ENCODE data around the gene MDFIC.

Gene MDFIC

GRCh38 chr7:114936471-114936870 lies 14.6 kb downstream of the MDFIC start:
- no peaks in the 10 kb centered on the region for H3K9me2 ChIP-seq (replicated peaks; ENCODE audit: low read depth, low read length)
- no peaks in the 10 kb centered on the region for H3K27me3 ChIP-seq (ENCODE audit: insufficient read depth, low read length, poor library complexity, severe bottlenecking)
- H3K9ac ChIP-seq (ENCODE audit: low read depth, low read length, poor library complexity, severe bottlenecking) = no peak overlapping the region
- no peak overlapping the region for H3K4me2 ChIP-seq (ENCODE audit: low read depth, low read length, poor library complexity, severe bottlenecking)
- H3K79me2 ChIP-seq (ENCODE audit: insufficient read depth, low read length) = no peaks in the 10 kb centered on the region
- H4K20me1 ChIP-seq (ENCODE audit: insufficient read depth, low read length, poor library complexity, severe bottlenecking) = no peaks in the 10 kb centered on the region
- H2AFZ ChIP-seq (ENCODE audit: low read length) = no peak overlapping the region
- H3K9me3 ChIP-seq (ENCODE audit: insufficient read depth, low read depth, low read length) = no peaks in the 10 kb centered on the region
- no peaks in the 10 kb centered on the region for H3F3A ChIP-seq (ENCODE audit: low read depth)
- H3K36me3 ChIP-seq (ENCODE audit: insufficient read depth, low read length) = no peaks in the 10 kb centered on the region
- TF ChIP-seq CTCF (conservative IDR thresholded peaks at IDR 0.05; ENCODE audit: low read length) = no peak
- no peak for TF ChIP-seq EZH2phosphoT487 (IDR thresholded peaks at IDR 0.05; ENCODE audit: borderline replicate concordance)
- no peaks in the 10 kb centered on the region for H3K4me1 ChIP-seq (ENCODE audit: insufficient read depth, low read length, poor library complexity, severe bottlenecking)
- no peak overlapping the region for H3K4me3 ChIP-seq (ENCODE audit: low read length, poor library complexity, severe bottlenecking)

DNA sequence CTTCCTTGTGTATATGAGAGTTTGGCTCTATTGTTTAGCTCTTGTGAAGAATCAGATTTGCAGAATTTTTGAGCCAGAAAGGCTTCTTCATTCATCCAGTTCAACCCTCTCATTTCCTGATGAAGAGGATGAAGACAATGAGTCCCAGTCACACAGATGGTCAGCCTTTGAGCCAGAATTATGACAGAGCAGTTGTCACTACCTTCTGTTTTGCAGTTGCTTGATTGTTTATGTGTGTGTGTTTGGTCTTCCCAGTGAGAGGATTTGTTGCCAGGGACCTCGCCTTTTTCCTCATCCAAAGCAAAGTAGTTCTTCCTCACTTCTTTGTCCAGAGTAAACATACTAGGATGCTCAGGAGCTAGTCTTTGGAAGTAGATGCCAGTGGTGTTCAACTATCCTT lies 15.6 kb downstream of the MDFIC start:
- H3K4me3 ChIP-seq (ENCODE audit: low read length, poor library complexity, severe bottlenecking) = no peak overlapping the region
- H3K4me2 ChIP-seq (ENCODE audit: low read depth, low read length, poor library complexity, severe bottlenecking) = no peak overlapping the region
- H3F3A ChIP-seq (ENCODE audit: low read depth) = no peaks in the 10 kb centered on the region
- no peaks in the 10 kb centered on the region for H3K79me2 ChIP-seq (ENCODE audit: insufficient read depth, low read length)
- no peaks in the 10 kb centered on the region for H3K9me3 ChIP-seq (ENCODE audit: insufficient read depth, low read depth, low read length)
- no peaks in the 10 kb centered on the region for H3K27me3 ChIP-seq (ENCODE audit: insufficient read depth, low read length, poor library complexity, severe bottlenecking)
- H2AFZ ChIP-seq (ENCODE audit: low read length) = no peak overlapping the region
- no peak overlapping the region for H3K9ac ChIP-seq (ENCODE audit: low read depth, low read length, poor library complexity, severe bottlenecking)
- H3K4me1 ChIP-seq (ENCODE audit: insufficient read depth, low read length, poor library complexity, severe bottlenecking) = no peaks in the 10 kb centered on the region
- no peaks in the 10 kb centered on the region for H3K36me3 ChIP-seq (ENCODE audit: insufficient read depth, low read length)
- TF ChIP-seq EZH2phosphoT487 (IDR thresholded peaks at IDR 0.05; ENCODE audit: borderline replicate concordance) (no peak), CTCF (conservative IDR thresholded peaks at IDR 0.05; ENCODE audit: low read length) (no peak)
- H4K20me1 ChIP-seq (ENCODE audit: insufficient read depth, low read length, poor library complexity, severe bottlenecking) = no peaks in the 10 kb centered on the region
- H3K9me2 ChIP-seq (replicated peaks; ENCODE audit: low read depth, low read length) = no peaks in the 10 kb centered on the region

DNA sequence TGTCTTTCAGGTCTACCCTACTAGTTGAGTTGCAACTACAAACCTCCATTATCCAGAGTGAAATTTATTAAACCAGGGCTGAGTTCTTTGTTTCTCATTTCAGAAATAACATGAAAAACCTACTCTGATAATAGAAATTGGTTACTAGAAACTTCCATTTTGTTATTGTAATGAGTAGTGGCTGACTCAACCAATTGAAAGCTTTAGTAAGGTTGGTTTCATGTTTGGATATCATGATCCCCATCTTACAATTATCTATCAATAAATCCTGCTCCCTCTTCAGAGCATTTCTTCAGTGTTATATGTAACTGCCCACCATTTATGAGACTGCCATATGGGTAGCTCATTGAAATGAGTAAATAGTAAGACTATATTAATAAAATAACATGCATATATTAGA lies 16.9 kb downstream of the MDFIC start:
- Histone ChIP-seq H3K36me3 (ENCODE audit: insufficient read depth, low read length) (no peaks in the 10 kb centered on the region), H3K27me3 (ENCODE audit: insufficient read depth, low read length, poor library complexity, severe bottlenecking) (no peaks in the 10 kb centered on the region)

More for the DNA sequence above, 16.9 kb downstream of the MDFIC start:
- Histone ChIP-seq H3K4me2 (ENCODE audit: low read depth, low read length, poor library complexity, severe bottlenecking) (no peak overlapping the region), H4K20me1 (ENCODE audit: insufficient read depth, low read length, poor library complexity, severe bottlenecking) (no peaks in the 10 kb centered on the region), H3K9ac (ENCODE audit: low read depth, low read length, poor library complexity, severe bottlenecking) (no peak overlapping the region), H3F3A (ENCODE audit: low read depth) (no peaks in the 10 kb centered on the region), H3K9me2 (replicated peaks; ENCODE audit: low read depth, low read length) (no peaks in the 10 kb centered on the region), H2AFZ (ENCODE audit: low read length) (no peak overlapping the region), H3K79me2 (ENCODE audit: insufficient read depth, low read length) (no peaks in the 10 kb centered on the region), H3K4me3 (ENCODE audit: low read length, poor library complexity, severe bottlenecking) (no peak overlapping the region), H3K4me1 (ENCODE audit: insufficient read depth, low read length, poor library complexity, severe bottlenecking) (no peaks in the 10 kb centered on the region), H3K9me3 (ENCODE audit: insufficient read depth, low read depth, low read length) (no peaks in the 10 kb centered on the region)
- no peak for TF ChIP-seq CTCF (conservative IDR thresholded peaks at IDR 0.05; ENCODE audit: low read length)
- no peak for TF ChIP-seq EZH2phosphoT487 (IDR thresholded peaks at IDR 0.05; ENCODE audit: borderline replicate concordance)

Measured in Loucy (cell line).